Measurements from ENCODE around the gene GPATCH2.
"Not testable (repeated sequence)": the region's sequence is repeated elsewhere in the genome, so short reads cannot be mapped to it uniquely, and the experiment has no call there.

The GPATCH2 gene

DNA sequence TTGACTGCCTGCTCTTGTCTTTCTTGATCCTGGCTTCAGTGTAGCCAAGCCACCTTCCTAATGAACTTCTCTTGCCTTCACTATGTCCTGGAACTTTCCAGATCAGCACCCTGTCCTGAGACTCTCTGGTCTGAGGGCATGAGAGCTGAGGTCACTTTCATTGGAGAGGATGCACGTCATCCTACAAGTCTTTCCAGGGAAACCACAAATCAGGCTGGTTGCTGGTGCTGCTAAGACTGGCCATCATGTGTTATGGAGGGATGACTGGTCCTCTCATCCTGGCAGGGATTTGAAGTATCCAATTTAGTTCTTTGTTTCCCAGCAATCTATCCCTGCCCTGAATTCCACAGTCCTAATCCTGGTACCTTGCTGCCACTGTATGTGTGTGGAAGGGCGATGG, 228.6 kb downstream of the GPATCH2 start:
- TF ChIP-seq, protein P1, sequence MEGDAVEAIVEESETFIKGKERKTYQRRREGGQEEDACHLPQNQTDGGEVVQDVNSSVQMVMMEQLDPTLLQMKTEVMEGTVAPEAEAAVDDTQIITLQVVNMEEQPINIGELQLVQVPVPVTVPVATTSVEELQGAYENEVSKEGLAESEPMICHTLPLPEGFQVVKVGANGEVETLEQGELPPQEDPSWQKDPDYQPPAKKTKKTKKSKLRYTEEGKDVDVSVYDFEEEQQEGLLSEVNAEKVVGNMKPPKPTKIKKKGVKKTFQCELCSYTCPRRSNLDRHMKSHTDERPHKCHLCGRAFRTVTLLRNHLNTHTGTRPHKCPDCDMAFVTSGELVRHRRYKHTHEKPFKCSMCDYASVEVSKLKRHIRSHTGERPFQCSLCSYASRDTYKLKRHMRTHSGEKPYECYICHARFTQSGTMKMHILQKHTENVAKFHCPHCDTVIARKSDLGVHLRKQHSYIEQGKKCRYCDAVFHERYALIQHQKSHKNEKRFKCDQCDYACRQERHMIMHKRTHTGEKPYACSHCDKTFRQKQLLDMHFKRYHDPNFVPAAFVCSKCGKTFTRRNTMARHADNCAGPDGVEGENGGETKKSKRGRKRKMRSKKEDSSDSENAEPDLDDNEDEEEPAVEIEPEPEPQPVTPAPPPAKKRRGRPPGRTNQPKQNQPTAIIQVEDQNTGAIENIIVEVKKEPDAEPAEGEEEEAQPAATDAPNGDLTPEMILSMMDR (conservative IDR thresholded peaks at IDR 0.05), result no peak
- no peak overlapping the region for H3K27ac ChIP-seq

DNA sequence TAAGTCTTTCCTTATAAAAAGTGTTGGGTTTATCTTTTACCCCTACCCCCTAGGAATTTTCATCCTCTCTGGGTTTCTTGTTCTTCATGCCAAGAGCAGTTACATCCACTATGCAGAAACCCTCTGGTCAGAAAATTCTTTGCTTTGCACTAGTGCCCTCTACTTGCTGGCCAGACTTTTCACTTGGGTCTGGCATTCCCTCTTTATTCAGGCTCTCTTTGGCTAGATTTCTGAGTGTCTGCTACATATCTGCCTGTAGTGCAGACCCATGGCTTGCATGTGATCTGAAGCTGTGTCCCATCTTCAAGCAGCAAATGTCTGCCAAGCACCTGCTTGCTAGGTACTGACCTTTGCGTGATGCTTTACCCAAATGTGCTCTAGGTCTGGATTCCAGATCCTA, 237.0 kb downstream of the GPATCH2 start:
- TF ChIP-seq, protein P1 (conservative IDR thresholded peaks at IDR 0.05), result peak; percentile 72
- H3K27ac ChIP-seq, result no peak overlapping the region

DNA sequence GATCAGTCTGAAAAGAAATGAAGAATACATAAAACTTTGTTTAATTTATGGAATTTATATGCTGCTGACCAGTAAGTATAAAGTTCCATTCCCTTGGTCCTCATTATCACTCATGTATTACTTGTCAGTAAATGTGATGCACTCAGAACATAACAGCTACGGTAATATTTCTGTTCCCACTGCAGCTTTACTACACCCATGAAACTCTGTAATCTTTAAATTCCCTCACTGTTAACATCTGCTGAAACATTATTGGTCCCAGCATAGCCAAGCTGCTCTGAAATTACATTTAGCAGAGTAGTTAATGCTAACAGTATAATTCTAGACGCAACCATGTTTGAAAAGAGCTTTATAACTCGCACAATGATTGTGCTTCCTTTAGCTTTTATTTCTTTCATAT, 238.4 kb downstream of the GPATCH2 start:
- no peak overlapping the region for H3K27ac ChIP-seq
- TF ChIP-seq, protein P1 (conservative IDR thresholded peaks at IDR 0.05), result no peak

- no peak overlapping the region for H3K27ac ChIP-seq
- TF ChIP-seq, protein P1 (conservative IDR thresholded peaks at IDR 0.05), result no peak
These were observed 241.0 kb downstream of the GPATCH2 start for GRCh38 chr1:217389895-217390294.

- TF ChIP-seq, protein P1 (conservative IDR thresholded peaks at IDR 0.05), result no peak
These were observed 242.3 kb downstream of the GPATCH2 start for GRCh38 chr1:217388522-217389065.

DNA sequence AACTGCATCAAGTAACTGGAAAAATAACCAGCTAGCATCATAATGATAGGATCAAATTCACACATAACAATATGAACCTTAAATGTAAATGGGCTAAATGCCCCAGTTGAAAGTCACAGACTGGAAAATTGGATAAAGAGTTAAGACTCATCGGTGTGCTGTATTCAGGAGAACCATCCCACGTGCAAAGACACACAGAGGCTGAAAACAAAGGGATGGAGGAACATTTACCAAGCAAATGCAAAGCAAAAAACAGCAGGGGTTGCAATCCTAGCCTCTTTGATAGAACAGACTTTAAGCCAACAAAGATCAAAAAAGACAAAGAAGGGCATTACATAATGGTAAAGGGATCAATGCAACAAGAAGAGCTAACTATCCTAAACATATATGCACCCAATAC, 249.1 kb downstream of the GPATCH2 start:
- not testable (repeated sequence) for H3K27ac ChIP-seq

More at GRCh38 chr1:217388522-217389065, 242.3 kb downstream of the GPATCH2 start:
- H3K27ac ChIP-seq, result no peak overlapping the region

GRCh38 chr1:217379804-217380203, 251.1 kb downstream of the GPATCH2 start:
- H3K27ac ChIP-seq, result not testable (repeated sequence)

- no peak overlapping the region for H3K27ac ChIP-seq
- TF ChIP-seq, protein P1 (conservative IDR thresholded peaks at IDR 0.05), result no peak
These were observed 251.6 kb downstream of the GPATCH2 start for GRCh38 chr1:217379336-217379735.
